Body of pancreas (tissue), 4 donors: ENCODE results near the gene POLA2. TPM values are rescaled to one million over a fixed set of nuclear protein-coding genes. Genes with fewer than 3 reads are reported as not detected.
A peak's percentile ranks its signal among the peaks of the same experiment; 100 is the strongest.

ENCODE experiments used
- ATAC-seq: fragments of 150-250 bp; one replicate; pipeline ENCODE4 v1.9.1; 2016
- DNase-seq, 4 donors: peaks; one replicate each; pipeline ENCODE4 v3.0.0-alpha.2; 2019
- H3K27ac ChIP-seq, 4 donors: fragments of 200-600 bp; sonication (generic); 1 replicate in 3 of 4; 2 replicates in 1 of 4; pipeline versions ENCODE4 v1.5.1 to v1.6.1; 2016 to 2019; ENCODE audit warnings: mild to moderate bottlenecking in 1 of 4, mixed read lengths in 1 of 4, moderate library complexity in 1 of 4
- H3K27me3 ChIP-seq, 2 donors: fragments of 200-600 bp; sonication (generic); one replicate each; pipeline ENCODE4 v1.6.0; 2016; ENCODE audit warnings: mild to moderate bottlenecking in 1 of 2
- H3K36me3 ChIP-seq, 2 donors: fragments of 200-600 bp; sonication (generic); replicated peaks in 1 of 2; 2 replicates each; pipeline ENCODE4 v1.5.1; 2016; ENCODE audit warnings: low read depth in 2 of 2; ENCODE audit not compliant: insufficient read depth in 1 of 2
- H3K4me1 ChIP-seq: fragments of 200-600 bp; sonication (generic); one replicate; pipeline ENCODE4 v1.6.0; 2016
- H3K4me3 ChIP-seq, 2 donors: fragments of 200-600 bp; sonication (generic); 1 replicate in 1 of 2; 2 replicates in 1 of 2; pipeline ENCODE4 v1.5.1; 2016 to 2019
- H3K9me3 ChIP-seq, 3 donors: fragments of 200-600 bp; sonication (generic); 1 replicate in 2 of 3; 2 replicates in 1 of 3; pipeline ENCODE4 v1.5.1; 2016
- CTCF ChIP-seq, 7 experiments: fragments of 450-650 bp in 4 of 7; fragments of 200-600 bp in 3 of 7; sonication (generic) in 3 of 7; IDR thresholded peaks; one replicate each; pipeline ENCODE4 v1.5.1; 2016 to 2019; ENCODE audit warnings: antibody characterized with exemption in 7 of 7
- POLR2A ChIP-seq, 3 donors: fragments of 450-650 bp; IDR thresholded peaks; one replicate each; pipeline ENCODE4 v1.6.1; 2016; ENCODE audit warnings: antibody characterized with exemption in 3 of 3, mild to moderate bottlenecking in 2 of 3
- WGBS, 2 donors: methylation state at CpG; one replicate each; pipeline ENCODE4 v1.1.5; 2017; 5-methylcytosine and 5-hydroxymethylcytosine counted together
- intact Hi-C: fragments of 100-400 bp; cut with DNase I; formaldehyde crosslinking; loops from one replicate; pipeline ENCODE4 v1.15.1; 2023
- total RNA-seq, 2 donors: library from RNA; depleted of rRNA; stranded (reverse); fragments of >200 nt; gene quantifications; one replicate each; pipeline ENCODE4 v1.1.0, GENCODE V29; 2016

Gene POLA2
- total RNA-seq, 2 donors from 2014 or later, result 7.3 to 19.1 TPM

- Histone ChIP-seq H3K4me1 (peaks cover under 1% of the 10 kb centered on the region), H3K36me3 (no peaks in the 10 kb centered on the region), H3K4me3 (no peak overlapping the region), H3K27me3 (no peaks in the 10 kb centered on the region), H3K9me3 (no peaks in the 10 kb centered on the region), H3K27ac (no peak overlapping the region)
- intact Hi-C loops, result no loop called here
- ATAC-seq (no peak), DNase-seq (no peak)
- WGBS, 2 donors, result 57 to 68% methylated on average over 3 of the region's 3 CpGs
- TF ChIP-seq CTCF (IDR thresholded peaks at IDR 0.05) (no peak), POLR2A (IDR thresholded peaks at IDR 0.05) (no peak)
These were observed 41.9 kb upstream of the POLA2 start for GRCh38 chr11:65219930-65220213.

DNA sequence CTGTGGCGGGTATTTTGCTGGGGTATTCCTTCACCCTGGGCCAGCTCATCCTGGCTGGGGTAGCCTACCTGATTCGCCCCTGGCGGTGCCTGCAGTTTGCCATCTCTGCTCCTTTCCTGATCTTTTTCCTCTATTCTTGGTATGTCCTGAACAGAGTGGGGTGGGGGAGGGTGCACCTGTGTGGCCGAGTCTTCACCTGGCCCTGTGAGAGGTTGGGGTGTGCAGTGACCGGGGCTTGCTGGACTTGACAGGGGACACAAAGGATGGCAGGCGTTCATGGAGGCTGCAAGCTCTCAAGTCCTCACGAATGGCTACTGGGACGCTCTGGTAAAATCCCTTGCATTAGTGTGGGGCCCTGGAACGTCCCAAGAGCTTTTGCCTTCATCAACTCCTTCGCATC, 40.7 kb upstream of the POLA2 start:
- DNase-seq, result no peak
- WGBS, 2 donors, result 88 to 90% methylated on average over 10 of the region's 10 CpGs
- H3K4me3 ChIP-seq, result no peak overlapping the region
- no peak overlapping the region for H3K27ac ChIP-seq
- H3K9me3 ChIP-seq, result no peaks in the 10 kb centered on the region
- no peak for ATAC-seq
- TF ChIP-seq CTCF (IDR thresholded peaks at IDR 0.05) (no peak), POLR2A (IDR thresholded peaks at IDR 0.05) (no peak)
- intact Hi-C loops, result no loop called here
- H3K27me3 ChIP-seq, result no peaks in the 10 kb centered on the region
- peaks cover 12% of the 10 kb centered on the region for H3K4me1 ChIP-seq
- no peaks in the 10 kb centered on the region for H3K36me3 ChIP-seq

- no peak overlapping the region for H3K4me3 ChIP-seq
- H3K9me3 ChIP-seq, result no peaks in the 10 kb centered on the region
- H3K36me3 ChIP-seq, result no peaks in the 10 kb centered on the region
- TF ChIP-seq CTCF (IDR thresholded peaks at IDR 0.05) (no peak), POLR2A (IDR thresholded peaks at IDR 0.05) (no peak)
- intact Hi-C loops, result no loop called here
- no peak for ATAC-seq
- 67 to 69% methylated on average over 5 to 8 of the region's 8 CpGs for WGBS, 2 donors
- no peak overlapping the region for H3K27ac ChIP-seq
- peaks cover 15% of the 10 kb centered on the region for H3K4me1 ChIP-seq
- no peaks in the 10 kb centered on the region for H3K27me3 ChIP-seq
- no peak for DNase-seq
These were observed 38.8 kb upstream of the POLA2 start for GRCh38 chr11:65223011-65223410.

DNA sequence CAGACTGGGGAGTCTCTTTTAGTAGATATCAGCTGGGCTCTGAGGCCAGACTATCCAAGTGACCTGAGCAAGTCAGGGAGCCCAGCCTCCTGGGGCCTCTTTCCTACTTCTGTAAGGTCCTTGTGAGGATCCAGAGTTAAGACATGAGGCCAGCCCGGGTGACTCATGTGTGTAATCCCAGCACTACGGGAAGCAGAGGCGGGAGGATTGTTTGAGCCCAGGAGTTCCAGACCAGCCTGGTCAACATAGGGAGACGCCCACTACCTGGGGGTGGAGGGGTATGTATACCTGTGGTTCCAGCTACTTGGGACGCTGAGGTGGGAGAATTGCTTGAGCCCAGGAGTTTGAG, 36.9 kb upstream of the POLA2 start:
- Histone ChIP-seq H3K27ac (no peak overlapping the region), H3K4me3 (no peak overlapping the region), H3K9me3 (no peaks in the 10 kb centered on the region), H3K27me3 (no peaks in the 10 kb centered on the region), H3K36me3 (no peaks in the 10 kb centered on the region), H3K4me1 (peaks cover 15% of the 10 kb centered on the region)
- WGBS, 2 donors, result 39 to 51% methylated on average over 2 to 5 of the region's 5 CpGs
- DNase-seq, result peak in 3 of 4 donors; percentile 29 to 57 (median 32)
- peak; percentile 41 for ATAC-seq
- intact Hi-C loops, result no loop called here
- TF ChIP-seq CTCF (IDR thresholded peaks at IDR 0.05), result no peak
- no peak for TF ChIP-seq POLR2A (IDR thresholded peaks at IDR 0.05)

GRCh38 chr11:65225279-65226102, 36.3 kb upstream of the POLA2 start:
- 13 to 20% methylated on average over 17 to 42 of the region's 42 CpGs for WGBS, 2 donors
- intact Hi-C loops, result no loop called here
- Histone ChIP-seq H3K27me3 (no peaks in the 10 kb centered on the region), H3K36me3 (no peaks in the 10 kb centered on the region), H3K4me3 (no peak overlapping the region), H3K4me1 (peaks cover 15% of the 10 kb centered on the region), H3K9me3 (no peaks in the 10 kb centered on the region), H3K27ac (no peak overlapping the region)
- peak; percentile 87 for ATAC-seq
- DNase-seq, result peak; percentile 70 to 78 (median 76)
- TF ChIP-seq POLR2A (IDR thresholded peaks at IDR 0.05), result no peak
- TF ChIP-seq CTCF (IDR thresholded peaks at IDR 0.05), result peak; percentile 24 to 68 (median 61)
